D721Med (cell line): ENCODE results near the gene DEDD2.

Source experiments
- DNase-seq: peaks from one replicate; pipeline ENCODE4 v3.0.0; 2011; ENCODE audit warnings: low spot score; ENCODE audit not compliant: insufficient read length
- FAIRE-seq: peaks from 2 replicates; lab custom pipeline; 2011; peaks lifted over from hg19 to GRCh38; lab: Jason Lieb, UNC
- TF ChIP-seq, protein P1 (sequence below): IDR thresholded peaks from 2 replicates; pipeline ENCODE4 v1.5.1; 2012; ENCODE audit warnings: mild to moderate bottlenecking, control low read depth; ENCODE audit not compliant: insufficient read depth; ENCODE audit errors: missing control alignments

DEDD2 gene

DNA sequence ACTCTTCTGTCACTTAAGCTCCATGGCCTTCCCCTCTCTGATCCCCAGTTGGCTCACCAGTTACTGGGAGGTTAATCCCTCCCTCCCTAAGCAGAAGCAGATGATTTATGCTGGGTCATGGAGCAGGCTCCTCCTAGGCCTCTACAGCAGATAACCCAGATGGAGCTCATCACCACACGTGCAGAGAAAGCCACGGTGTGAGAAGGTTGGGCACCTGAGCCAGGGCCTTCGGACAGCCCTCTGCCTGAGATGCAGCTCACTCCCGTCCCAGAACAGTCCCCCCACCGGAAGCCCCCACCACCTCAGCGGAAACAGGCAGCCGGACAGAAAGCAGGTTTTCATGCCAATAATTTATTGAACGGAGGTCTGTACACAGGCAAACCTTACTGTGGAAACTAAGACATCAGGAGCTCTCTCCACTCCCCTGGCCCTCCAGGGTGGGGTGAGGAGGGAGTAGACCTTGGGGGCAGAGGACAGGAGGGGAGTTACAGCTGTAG lies 12.4 kb upstream of the DEDD2 start:
- TF ChIP-seq, protein P1, sequence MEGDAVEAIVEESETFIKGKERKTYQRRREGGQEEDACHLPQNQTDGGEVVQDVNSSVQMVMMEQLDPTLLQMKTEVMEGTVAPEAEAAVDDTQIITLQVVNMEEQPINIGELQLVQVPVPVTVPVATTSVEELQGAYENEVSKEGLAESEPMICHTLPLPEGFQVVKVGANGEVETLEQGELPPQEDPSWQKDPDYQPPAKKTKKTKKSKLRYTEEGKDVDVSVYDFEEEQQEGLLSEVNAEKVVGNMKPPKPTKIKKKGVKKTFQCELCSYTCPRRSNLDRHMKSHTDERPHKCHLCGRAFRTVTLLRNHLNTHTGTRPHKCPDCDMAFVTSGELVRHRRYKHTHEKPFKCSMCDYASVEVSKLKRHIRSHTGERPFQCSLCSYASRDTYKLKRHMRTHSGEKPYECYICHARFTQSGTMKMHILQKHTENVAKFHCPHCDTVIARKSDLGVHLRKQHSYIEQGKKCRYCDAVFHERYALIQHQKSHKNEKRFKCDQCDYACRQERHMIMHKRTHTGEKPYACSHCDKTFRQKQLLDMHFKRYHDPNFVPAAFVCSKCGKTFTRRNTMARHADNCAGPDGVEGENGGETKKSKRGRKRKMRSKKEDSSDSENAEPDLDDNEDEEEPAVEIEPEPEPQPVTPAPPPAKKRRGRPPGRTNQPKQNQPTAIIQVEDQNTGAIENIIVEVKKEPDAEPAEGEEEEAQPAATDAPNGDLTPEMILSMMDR = no peak
- DNase-seq = peak; percentile 92
- peak; percentile 77 for FAIRE-seq

GRCh38 chr19:42229301-42229854 lies 11.9 kb upstream of the DEDD2 start:
- no peak for FAIRE-seq
- TF ChIP-seq, protein P1 = no peak
- DNase-seq = no peak

DNA sequence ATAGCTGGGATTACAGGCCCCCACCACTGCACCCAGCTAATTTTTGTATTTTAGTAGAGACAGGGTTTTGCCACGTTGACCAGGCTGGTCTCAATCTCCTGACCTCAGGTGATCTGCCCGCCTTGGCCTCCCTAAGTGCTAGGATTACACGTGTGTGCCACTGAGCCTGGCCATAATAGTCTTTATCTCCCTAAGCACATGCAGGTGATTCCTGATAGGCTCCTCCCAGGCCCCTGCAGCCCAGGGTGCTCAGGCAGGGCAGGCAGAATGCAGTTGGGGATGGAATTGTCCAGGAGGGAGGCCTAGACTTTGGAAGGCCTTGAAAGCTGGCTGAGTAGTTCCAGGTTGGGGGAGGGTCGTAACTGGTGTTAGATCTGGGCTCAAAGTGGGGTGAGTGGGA lies 11.2 kb upstream of the DEDD2 start:
- no peak for DNase-seq
- no peak for FAIRE-seq
- TF ChIP-seq, protein P1 = no peak

GRCh38 chr19:42226886-42227285 lies 9.4 kb upstream of the DEDD2 start:
- FAIRE-seq (no peak), DNase-seq (no peak)
- TF ChIP-seq, protein P1 = no peak

DNA sequence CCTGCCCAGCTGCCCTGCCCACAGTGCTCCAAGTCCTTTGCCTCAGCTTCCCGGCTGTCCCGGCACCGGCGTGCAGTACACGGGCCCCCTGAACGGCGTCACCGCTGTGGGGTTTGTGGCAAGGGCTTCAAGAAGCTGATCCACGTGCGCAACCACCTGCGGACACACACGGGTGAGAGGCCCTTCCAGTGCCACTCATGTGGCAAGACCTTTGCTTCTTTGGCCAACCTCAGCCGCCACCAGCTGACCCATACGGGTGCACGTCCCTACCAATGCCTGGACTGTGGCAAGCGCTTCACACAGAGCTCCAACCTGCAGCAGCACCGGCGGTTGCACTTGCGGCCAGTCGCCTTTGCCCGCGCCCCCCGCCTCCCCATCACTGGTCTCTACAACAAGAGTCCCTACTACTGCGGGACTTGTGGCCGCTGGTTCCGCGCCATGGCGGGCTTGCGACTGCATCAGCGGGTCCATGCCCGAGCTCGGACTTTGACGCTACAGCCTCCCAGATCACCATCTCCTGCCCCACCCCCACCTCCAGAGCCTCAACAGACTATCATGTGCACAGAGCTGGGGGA lies 8.3 kb upstream of the DEDD2 start:
- FAIRE-seq = no peak
- no peak for DNase-seq
- TF ChIP-seq, protein P1 = no peak

- TF ChIP-seq, protein P1 = no peak
- DNase-seq (no peak), FAIRE-seq (no peak)
These were observed 7.7 kb upstream of the DEDD2 start for GRCh38 chr19:42224940-42225717.
